Activated T-cell treated with anti-CD3 and anti-CD28 coated beads, Interleukin-2, amount 50 U/mL, for 4 hours (primary cell): Measurements from ENCODE around the gene SFI1. TPM values are rescaled to one million over a fixed set of nuclear protein-coding genes. Genes with fewer than 3 reads are reported as not detected.
A peak's percentile ranks its signal among the peaks of the same experiment; 100 is the strongest.
"Not testable (repeated sequence)": the region's sequence is repeated elsewhere in the genome, so short reads cannot be mapped to it uniquely, and the experiment has no call there.

ENCODE experiments used
- ATAC-seq, 2 donors: fragments of 200-7000 bp; cut with Tn5 transposase; one replicate each; pipeline ENCODE4 v1.10.0; 2021
- DNase-seq: peaks from one replicate; pipeline ENCODE4 v3.0.0-alpha.2; 2020
- H3K27me3 Mint-ChIP-seq: one replicate; pipeline ENCODE4 v1.8.0; 2021; ENCODE audit warnings: low read depth, mixed read lengths
- H3K36me3 Mint-ChIP-seq: one replicate; pipeline ENCODE4 v1.8.0; 2022; ENCODE audit warnings: mixed read lengths; ENCODE audit not compliant: insufficient read depth
- H3K4me1 Mint-ChIP-seq: one replicate; pipeline ENCODE4 v1.8.0; 2021; ENCODE audit warnings: low read depth, mixed read lengths
- H3K4me3 Mint-ChIP-seq: one replicate; pipeline ENCODE4 v1.8.0; 2021; ENCODE audit warnings: mild to moderate bottlenecking, moderate library complexity, mixed read lengths
- H3K9me3 Mint-ChIP-seq: one replicate; pipeline ENCODE4 v1.8.0; 2021; ENCODE audit warnings: mixed read lengths
- total RNA-seq, 3 donors: library from RNA; stranded (reverse); gene quantifications; one replicate each; pipeline ENCODE4 v1.2.1, GENCODE V29; 2021

SFI1 gene
- 10 to 100 TPM; 74.0 to 87.5 (median 77.6) TPM for total RNA-seq

GRCh38 chr22:31496007-31496734 lies at the start of gene SFI1:
Gene SFI1, plus strand, starts transcription at chr22:31496536. Its CDS starts 11,749 bp downstream, at chr22:31508285.
- ATAC-seq (peak; percentile 90 to 91), DNase-seq (peak; percentile 94)
- peaks cover 43% of the 10 kb centered on the region for H3K4me1 Mint-ChIP-seq
- no peaks in the 10 kb centered on the region for H3K9me3 Mint-ChIP-seq
- peaks cover 5% of the 10 kb centered on the region for H3K36me3 Mint-ChIP-seq
- H3K4me3 Mint-ChIP-seq = peak within 1 kb of the TSS; percentile 96
- H3K27me3 Mint-ChIP-seq = no peaks in the 10 kb centered on the region

- H3K9me3 Mint-ChIP-seq = no peaks in the 10 kb centered on the region
- DNase-seq = no peak
- H3K36me3 Mint-ChIP-seq = peaks cover 20% of the 10 kb centered on the region
These were observed 49.6 kb upstream of the SFI1 start for GRCh38 chr22:31446767-31447166.

GRCh38 chr22:31447337-31447736 lies 49.0 kb upstream of the SFI1 start:
- DNase-seq (no peak), ATAC-seq (no peak)
- Mint-ChIP-seq H3K4me3 (no peak overlapping the region), H3K4me1 (no peaks in the 10 kb centered on the region), H3K27me3 (no peaks in the 10 kb centered on the region), H3K36me3 (peaks cover 16% of the 10 kb centered on the region), H3K9me3 (no peaks in the 10 kb centered on the region)

More at GRCh38 chr22:31446767-31447166, 49.6 kb upstream of the SFI1 start:
- Mint-ChIP-seq H3K4me3 (no peak overlapping the region), H3K4me1 (no peaks in the 10 kb centered on the region), H3K27me3 (no peaks in the 10 kb centered on the region)
- no peak for ATAC-seq

GRCh38 chr22:31448382-31448781 lies 48.0 kb upstream of the SFI1 start:
- Mint-ChIP-seq H3K27me3 (no peaks in the 10 kb centered on the region), H3K4me1 (no peaks in the 10 kb centered on the region), H3K9me3 (no peaks in the 10 kb centered on the region), H3K36me3 (peaks cover 14% of the 10 kb centered on the region), H3K4me3 (no peak overlapping the region)
- ATAC-seq (no peak), DNase-seq (no peak)

GRCh38 chr22:31449506-31449905 lies 46.8 kb upstream of the SFI1 start:
- DNase-seq = no peak
- Mint-ChIP-seq H3K4me3 (no peak overlapping the region), H3K36me3 (peaks cover 19% of the 10 kb centered on the region), H3K27me3 (no peaks in the 10 kb centered on the region), H3K9me3 (no peaks in the 10 kb centered on the region), H3K4me1 (no peaks in the 10 kb centered on the region)
- ATAC-seq = no peak

GRCh38 chr22:31451709-31452571 lies 44.4 kb upstream of the SFI1 start:
- H3K4me3 Mint-ChIP-seq = no peak overlapping the region
- H3K9me3 Mint-ChIP-seq = no peaks in the 10 kb centered on the region
- H3K27me3 Mint-ChIP-seq = no peaks in the 10 kb centered on the region
- H3K36me3 Mint-ChIP-seq = peaks cover 13% of the 10 kb centered on the region
- no peaks in the 10 kb centered on the region for H3K4me1 Mint-ChIP-seq
- ATAC-seq (peak; percentile 37 to 58), DNase-seq (no peak)

GRCh38 chr22:31461699-31462098 lies 34.6 kb upstream of the SFI1 start:
- no peaks in the 10 kb centered on the region for H3K27me3 Mint-ChIP-seq
- no peak overlapping the region for H3K4me3 Mint-ChIP-seq
- H3K36me3 Mint-ChIP-seq = peaks cover 47% of the 10 kb centered on the region
- ATAC-seq (no peak), DNase-seq (no peak)
- no peaks in the 10 kb centered on the region for H3K4me1 Mint-ChIP-seq
- H3K9me3 Mint-ChIP-seq = no peaks in the 10 kb centered on the region

GRCh38 chr22:31465307-31465706 lies 31.0 kb upstream of the SFI1 start:
- Mint-ChIP-seq H3K27me3 (no peaks in the 10 kb centered on the region), H3K36me3 (peaks cover 50% of the 10 kb centered on the region), H3K9me3 (no peaks in the 10 kb centered on the region), H3K4me3 (no peak overlapping the region), H3K4me1 (no peaks in the 10 kb centered on the region)
- ATAC-seq (no peak), DNase-seq (no peak)

GRCh38 chr22:31474743-31475142 lies 21.6 kb upstream of the SFI1 start:
- no peak for ATAC-seq
- no peaks in the 10 kb centered on the region for H3K27me3 Mint-ChIP-seq
- no peak overlapping the region for H3K4me3 Mint-ChIP-seq
- no peaks in the 10 kb centered on the region for H3K9me3 Mint-ChIP-seq
- H3K36me3 Mint-ChIP-seq = peaks cover 19% of the 10 kb centered on the region
- H3K4me1 Mint-ChIP-seq = peaks cover 16% of the 10 kb centered on the region
- no peak for DNase-seq

GRCh38 chr22:31475800-31476199 lies 20.5 kb upstream of the SFI1 start:
- Mint-ChIP-seq H3K4me3 (no peak overlapping the region), H3K27me3 (no peaks in the 10 kb centered on the region), H3K36me3 (peaks cover 21% of the 10 kb centered on the region), H3K9me3 (no peaks in the 10 kb centered on the region), H3K4me1 (peaks cover 16% of the 10 kb centered on the region)
- ATAC-seq = no peak
- no peak for DNase-seq

GRCh38 chr22:31477329-31477728 lies 19.0 kb upstream of the SFI1 start:
- Mint-ChIP-seq H3K9me3 (no peaks in the 10 kb centered on the region), H3K36me3 (peaks cover 21% of the 10 kb centered on the region), H3K4me1 (peaks cover 14% of the 10 kb centered on the region), H3K4me3 (no peak overlapping the region), H3K27me3 (no peaks in the 10 kb centered on the region)
- DNase-seq = no peak
- ATAC-seq = no peak

GRCh38 chr22:31481129-31481528 lies 15.2 kb upstream of the SFI1 start:
- Mint-ChIP-seq H3K9me3 (no peaks in the 10 kb centered on the region), H3K36me3 (peaks cover 40% of the 10 kb centered on the region), H3K4me3 (no peak overlapping the region), H3K4me1 (peaks cover 22% of the 10 kb centered on the region), H3K27me3 (no peaks in the 10 kb centered on the region)
- DNase-seq (no peak), ATAC-seq (no peak)

GRCh38 chr22:31482470-31482869 lies 13.9 kb upstream of the SFI1 start:
- peaks cover 44% of the 10 kb centered on the region for H3K36me3 Mint-ChIP-seq
- not testable (repeated sequence) for H3K4me3 Mint-ChIP-seq, H3K9me3 Mint-ChIP-seq, ATAC-seq, H3K27me3 Mint-ChIP-seq, DNase-seq
- H3K4me1 Mint-ChIP-seq = peaks cover 22% of the 10 kb centered on the region

GRCh38 chr22:31486369-31486768 lies 10.0 kb upstream of the SFI1 start:
- not testable (repeated sequence) for H3K4me3 Mint-ChIP-seq, H3K27me3 Mint-ChIP-seq, H3K9me3 Mint-ChIP-seq, DNase-seq, ATAC-seq
- Mint-ChIP-seq H3K36me3 (peaks cover 38% of the 10 kb centered on the region), H3K4me1 (peaks cover 38% of the 10 kb centered on the region)

- Mint-ChIP-seq H3K36me3 (peaks cover 33% of the 10 kb centered on the region), H3K4me1 (peaks cover 43% of the 10 kb centered on the region), H3K27me3 (no peaks in the 10 kb centered on the region), H3K9me3 (no peaks in the 10 kb centered on the region), H3K4me3 (peak overlapping the region; percentile 53)
- no peak for ATAC-seq
- no peak for DNase-seq
These were observed 9.4 kb upstream of the SFI1 start for GRCh38 chr22:31486951-31487350.
